DLD1 (cell line): Measurements from ENCODE around the gene TRIM15.
"Not testable (repeated sequence)": the region's sequence is repeated elsewhere in the genome, so short reads cannot be mapped to it uniquely, and the experiment has no call there.

ENCODE experiments used
- in situ Hi-C: cut with HindIII; loops from 2 replicates; pipeline ENCODE4 v1.10.0; 2017; ENCODE audit warnings: low sequenced_read_pairs

Gene TRIM15

DNA sequence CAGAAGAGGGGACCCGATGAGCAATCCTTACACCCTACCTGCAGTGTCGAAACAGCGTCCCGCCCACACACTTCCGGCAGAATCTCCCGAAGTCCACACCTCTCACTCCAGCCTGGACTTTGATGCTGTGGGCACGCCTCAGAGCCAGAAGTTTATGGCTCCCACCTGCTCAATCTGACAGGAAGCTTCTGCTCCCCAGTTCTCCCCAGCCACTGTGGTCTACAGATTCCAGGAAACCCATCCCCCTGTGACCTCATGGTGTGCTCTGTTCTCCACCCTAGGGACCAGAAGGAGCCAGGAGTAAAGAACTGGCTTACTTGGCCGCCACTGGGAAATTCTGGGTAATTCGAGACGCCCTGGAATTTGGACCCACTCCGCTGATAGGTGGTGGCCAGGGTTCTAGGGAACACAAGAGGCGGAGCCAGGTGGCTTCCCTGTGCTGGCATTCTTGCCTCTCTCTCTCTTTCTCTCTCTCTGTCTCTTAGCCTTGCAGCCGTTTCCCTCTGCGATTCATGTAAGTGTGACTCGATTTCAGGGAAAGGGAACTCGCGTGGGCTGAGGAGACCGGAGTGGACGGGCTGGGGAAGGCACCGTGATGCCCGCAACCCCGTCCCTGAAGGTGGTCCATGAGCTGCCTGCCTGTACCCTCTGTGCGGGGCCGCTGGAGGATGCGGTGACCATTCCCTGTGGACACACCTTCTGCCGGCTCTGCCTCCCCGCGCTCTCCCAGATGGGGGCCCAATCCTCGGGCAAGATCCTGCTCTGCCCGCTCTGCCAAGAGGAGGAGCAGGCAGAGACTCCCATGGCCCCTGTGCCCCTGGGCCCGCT, at the start of gene TRIM15:
Gene TRIM15 (plus strand): TSS at position 457 of the 828 bp plus-strand sequence. CDS start 139 bp downstream, at position 596.
- in situ Hi-C loops, result no loop called here

DNA sequence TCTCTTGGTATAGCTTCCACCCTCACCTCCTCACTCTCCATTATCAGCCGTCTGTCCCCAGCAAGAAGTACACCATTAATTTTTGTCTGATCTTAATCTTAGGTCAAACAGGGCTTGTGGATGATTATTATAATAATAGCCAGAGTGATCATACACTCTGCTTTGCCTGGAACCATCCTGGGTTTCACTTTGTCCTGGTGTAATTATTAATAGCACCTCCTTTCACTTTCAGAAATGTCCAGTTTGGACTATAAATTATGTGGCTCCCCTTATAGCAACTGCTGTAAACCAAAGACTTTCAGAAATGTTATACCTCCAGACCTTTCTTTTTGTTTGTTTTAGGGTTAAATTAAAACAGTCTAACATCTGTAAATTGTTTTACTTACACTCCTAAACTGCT, 49.5 kb upstream of the TRIM15 start:
- in situ Hi-C loops, result no loop called here

DNA sequence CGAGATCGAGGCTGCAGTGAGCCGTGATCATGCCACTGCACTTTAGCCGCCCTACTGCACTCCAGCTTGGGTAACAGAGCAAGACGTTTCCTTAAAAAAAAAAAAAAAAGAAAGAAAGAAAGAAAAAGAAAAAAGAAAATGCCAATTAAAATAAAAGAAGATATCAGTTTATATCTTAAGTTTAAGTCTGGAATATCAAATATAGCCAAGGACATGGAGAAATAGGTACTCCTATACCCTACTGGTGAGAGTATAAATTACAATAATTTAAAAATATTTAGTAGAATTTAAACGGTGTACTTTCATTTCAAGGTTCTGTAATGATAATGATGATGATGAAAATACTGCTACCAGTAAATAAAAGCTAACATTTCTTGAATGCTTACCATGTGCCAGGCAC, 46.6 kb upstream of the TRIM15 start:
- in situ Hi-C loops, result no loop called here

DNA sequence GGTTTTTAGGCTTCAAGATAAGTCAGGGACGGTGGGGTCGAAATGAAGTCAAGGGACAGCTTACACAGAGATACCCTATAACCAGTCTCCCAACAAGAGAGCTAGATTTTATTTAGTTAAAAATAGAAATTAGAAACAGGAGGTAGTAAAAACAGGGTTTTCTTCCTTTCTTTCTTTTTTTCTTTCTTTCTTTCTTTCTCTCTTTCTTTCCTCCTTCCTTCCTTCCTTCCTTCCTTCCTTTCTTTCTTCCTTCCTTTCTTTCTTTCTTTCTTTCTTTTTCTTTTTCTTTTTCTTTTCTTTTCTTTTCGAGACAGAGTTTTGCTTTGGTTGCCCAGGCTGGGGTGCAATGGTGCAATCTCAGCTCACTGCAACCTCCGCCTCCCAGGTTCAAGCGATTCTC, 44.7 kb upstream of the TRIM15 start:
- in situ Hi-C loops, result not testable (repeated sequence)

DNA sequence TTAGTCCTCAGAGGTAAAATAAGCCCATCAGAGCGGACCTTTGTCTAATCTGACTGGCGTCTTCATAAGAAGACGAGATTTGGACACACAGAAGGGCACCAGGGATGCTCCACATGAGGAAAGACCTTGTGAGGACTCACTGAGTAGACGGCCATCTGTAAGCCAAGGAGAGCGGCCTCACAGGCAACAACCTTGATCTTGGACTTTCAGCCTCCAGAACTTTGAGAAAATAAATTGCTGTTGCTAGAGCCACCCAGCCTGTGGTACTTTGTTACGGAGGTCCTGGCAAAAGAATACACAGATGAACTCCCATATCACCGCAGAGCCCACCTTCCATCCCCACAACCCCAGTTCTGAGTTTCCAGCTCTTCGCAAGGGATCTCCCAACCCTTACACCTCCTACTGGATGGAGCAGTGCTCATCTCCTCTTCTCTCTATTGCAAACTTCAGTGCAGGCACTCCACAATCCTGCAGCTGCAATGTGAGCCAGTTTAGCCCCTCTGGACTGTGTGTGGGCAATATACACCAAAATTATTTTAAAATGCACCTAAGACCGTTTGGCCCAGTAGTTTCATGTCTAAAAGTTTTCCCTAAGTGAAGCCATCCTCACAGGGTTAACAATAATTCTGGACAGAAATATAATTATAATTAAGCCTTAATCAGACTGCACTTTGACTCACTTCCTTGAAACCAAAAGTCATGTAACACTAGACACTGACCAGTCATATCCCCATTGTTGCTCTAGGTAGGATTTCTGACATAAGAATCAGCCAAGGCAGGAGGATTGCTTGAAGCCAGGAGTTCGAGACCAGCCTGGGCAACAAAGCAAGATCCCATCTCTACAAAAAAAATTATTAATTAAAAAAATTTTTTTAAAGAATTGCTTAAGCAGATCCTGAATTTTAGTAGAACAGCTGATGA, 41.6 kb upstream of the TRIM15 start:
- in situ Hi-C loops, result no loop called here

DNA sequence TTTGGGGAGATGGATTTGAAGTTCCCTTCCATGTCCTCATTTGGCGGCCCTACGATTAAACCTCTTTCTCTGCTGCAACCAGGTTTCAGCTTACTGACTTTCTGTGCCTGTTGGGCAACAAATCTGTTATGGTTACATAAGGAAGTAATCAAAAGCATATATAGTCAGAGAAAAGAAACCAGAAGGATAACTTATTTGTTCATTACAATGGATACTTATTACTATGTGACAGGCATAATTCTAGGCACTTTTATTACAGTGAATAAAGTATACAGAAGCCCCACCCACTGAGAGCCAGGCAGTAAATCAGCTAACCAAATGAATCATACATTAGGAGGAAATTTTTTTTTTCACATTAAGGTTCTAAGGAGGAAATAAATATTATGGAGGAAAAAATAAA, 40.8 kb upstream of the TRIM15 start:
- in situ Hi-C loops, result no loop called here

DNA sequence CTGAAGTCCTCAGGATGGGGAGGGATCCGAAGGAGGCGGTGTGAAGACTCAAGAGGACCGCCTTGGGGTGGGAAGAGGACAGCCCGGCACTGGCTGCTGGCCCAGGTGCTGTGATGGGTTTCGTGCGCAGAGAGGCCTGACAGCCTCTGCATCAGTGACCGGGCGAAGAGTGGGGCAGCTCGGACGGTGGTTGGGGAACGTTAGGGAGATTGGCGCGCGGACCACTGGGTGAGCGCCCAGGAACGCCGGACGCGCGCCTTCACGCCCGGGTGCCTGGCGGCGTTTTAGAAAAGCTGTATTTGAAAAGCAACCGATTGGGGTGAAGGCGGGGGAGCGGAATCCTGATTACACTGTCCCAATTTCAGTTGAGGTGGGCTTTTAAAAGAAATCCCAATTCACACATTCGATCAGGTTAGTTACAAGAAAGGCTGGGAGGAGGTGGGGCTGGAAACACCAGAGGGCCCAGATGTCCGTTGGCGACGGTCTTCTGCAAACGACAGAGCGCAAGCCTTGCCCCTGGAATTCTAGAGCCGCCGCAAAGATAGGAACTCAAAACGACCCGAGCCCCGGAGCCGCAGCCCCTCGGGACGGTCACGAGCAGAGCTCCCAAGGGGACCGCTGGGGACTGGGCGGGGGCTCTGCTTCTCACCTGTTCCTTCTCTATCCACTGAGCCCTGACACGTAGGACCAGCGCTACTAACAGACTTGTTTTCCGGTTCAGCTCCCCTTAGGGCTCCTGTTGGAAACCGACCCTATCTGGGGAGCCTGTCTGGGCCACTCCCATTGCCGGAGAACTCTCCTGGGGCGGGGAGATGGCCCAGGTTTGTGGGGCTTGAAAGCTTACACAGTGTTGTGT, 35.9 kb upstream of the TRIM15 start:
- in situ Hi-C loops, result no loop called here

DNA sequence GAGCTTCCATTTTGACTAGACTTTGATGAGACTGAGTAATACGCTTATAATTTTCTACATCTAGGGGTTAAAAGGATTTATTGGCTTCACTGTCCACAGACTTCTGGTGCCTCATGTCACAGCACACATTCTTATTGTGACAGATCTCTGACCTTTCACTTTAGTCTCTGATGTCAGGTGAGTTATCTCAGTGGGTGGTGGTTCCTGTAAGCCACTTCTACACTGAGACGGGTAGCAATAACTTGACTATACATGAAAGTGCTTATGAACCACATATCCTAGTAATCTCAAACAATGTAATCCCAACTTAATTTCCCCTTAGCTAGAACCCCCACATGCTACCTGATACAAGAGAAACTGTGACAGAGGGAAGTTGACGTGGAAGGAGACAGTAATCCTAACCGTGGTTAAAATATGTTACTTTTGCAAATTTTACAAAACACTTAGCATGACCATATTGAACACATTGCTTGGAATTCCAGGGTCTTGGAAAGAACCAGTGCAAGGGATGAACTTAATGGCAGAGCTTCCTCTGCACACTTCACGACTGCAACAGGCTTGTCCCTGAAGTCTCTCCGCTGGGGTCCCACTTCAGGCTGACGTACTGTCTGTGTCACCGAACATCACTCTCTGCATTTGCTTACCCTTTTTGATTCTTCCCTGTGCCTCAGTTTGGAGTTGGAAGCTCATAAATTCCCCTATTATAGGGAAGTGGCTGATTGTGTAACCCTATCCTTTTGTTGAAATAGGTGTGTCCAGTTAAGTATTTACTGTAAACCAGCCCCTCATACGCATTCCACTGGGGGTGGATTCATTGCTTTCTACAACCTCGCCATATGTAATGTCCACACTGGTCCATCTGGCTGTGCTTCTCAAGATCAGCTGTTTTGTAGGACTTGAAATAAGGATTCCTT, 33.8 kb upstream of the TRIM15 start:
- in situ Hi-C loops, result no loop called here

DNA sequence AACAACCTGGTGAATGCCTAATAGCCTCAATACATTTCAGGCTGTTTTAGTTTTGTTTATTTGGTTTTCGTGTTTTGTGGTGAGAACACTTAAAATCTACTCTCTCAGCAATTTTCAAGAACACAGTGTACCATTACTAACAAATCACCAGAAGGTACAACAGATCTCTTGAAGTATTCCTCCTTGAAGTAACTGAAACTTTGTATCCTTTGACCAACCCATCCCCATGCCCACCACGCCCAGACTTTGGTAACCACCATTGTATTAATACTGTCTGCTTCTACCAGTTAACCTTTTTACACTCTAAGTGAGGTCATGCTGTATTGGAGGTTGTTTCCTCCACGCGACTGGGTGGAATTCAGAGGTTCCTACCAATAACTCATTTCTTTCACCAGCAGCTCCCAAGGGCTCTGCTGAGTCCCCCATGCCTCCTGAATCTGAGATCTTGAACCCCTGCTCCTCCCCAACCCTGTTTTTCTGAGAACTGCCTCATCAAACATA, 33.1 kb upstream of the TRIM15 start:
- in situ Hi-C loops, result no loop called here

DNA sequence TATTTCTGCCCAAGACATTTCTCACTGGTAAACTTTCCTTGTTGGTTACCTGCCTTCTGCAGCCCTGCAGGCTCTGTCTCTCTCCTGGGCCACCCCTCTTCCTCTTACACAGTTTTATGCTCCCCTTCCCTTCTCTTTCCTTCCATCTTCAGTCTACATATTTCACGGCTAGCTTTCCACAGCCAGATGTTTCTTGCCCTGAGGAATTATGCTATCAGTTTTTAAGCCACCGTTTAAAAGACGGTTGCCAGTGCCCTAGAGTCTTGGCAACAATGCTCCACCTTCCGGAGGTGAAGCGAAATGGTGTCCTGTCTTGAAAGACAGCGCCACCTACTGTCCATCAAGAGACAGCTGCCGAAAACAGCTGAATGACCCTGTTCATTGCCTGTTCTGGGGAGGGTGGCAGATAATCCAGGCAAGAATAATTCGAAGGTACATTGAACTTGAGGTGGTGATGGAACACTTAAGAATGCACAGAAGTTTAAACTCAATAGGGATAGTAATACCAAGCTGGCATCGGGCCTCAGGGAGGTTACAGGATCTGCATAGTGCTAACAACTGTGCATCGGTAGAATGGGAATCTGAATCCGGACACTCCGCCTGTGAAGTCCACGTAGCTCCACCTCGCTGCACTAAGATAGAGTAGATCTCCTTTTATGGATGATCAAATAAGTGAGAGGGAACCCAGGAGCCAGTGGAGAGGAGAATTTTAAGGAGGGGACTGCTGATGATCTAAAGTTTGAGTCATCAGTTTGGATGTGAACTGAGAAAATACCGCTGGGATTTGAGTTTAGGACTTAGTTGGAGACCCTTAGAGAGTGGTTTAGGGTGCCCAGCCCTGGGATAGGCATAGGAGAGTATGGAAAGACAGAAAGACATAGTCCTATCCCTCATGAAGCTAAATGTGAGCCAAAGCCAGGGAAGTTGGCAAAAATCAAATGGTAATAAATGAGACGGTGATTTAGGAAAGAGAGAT, 32.2 kb upstream of the TRIM15 start:
- in situ Hi-C loops, result no loop called here

DNA sequence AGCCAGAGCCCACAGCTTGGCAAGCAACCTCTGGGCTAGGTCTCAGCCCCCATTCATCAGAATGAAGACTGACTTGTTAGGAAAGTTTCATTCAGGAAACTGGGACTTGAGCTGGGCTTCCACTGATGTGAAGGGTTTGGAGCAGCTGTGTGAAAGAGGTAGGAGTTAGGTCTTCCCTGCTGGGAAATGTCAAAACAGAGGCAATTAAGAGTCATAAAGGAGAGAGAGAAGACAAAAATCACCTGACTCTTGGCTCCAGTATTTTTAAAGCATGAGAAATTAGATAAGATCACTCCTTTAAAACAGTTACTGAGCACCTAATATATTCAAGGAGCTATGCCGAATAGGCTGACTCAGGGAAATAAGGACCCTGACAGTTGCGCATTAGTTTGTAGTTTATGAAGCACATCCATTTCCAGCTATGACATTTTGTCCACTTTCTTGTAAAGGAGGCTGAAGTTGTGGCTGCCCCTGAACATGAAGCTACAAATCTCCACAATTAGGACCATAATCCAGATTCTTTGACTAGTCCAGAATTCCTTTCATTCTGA, 31.3 kb upstream of the TRIM15 start:
- in situ Hi-C loops, result no loop called here

DNA sequence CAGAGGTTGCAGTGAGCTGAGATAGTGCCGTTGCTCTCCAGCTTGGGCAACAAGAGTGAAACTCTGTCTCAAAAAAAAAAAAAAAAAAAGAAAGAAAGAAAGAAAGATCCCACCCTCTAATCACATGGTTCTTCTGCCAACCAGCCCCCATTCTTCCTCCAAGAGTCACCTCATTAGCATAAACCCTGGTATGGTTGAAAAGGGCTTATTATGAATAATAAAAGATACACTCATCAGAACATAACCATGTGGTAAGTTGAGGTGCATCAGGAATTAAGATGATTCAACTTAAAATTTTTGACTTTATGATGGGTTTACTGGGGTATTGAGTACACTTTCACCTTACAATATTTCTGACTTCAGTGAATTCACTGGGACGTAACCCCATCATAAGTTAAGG, 28.2 kb upstream of the TRIM15 start:
- in situ Hi-C loops, result no loop called here

DNA sequence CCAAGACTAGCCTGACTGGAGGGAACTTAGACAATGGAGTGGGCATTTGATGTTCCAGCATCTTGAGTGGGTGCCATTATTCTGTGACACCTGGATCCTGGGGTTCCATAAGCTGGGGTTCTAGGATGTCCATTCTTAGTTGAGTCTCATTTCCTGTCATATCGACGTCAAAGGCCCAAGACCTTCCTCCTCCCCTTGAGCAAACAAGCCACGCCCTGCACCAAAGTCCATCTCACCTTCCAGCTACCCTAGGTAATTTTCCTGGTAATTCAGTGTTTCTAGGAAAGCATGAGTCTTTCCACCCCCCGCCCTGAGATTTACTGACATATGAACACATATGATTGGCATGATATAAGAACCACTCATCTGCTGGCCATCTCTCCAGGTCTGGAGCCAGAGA, 27.6 kb upstream of the TRIM15 start, which contains the start of gene TRIM40:
Gene TRIM40 (plus strand): TSS at position 384 of the 400 bp plus-strand sequence. CDS start 897 bp downstream, outside the sequence.
- in situ Hi-C loops, result no loop called here

DNA sequence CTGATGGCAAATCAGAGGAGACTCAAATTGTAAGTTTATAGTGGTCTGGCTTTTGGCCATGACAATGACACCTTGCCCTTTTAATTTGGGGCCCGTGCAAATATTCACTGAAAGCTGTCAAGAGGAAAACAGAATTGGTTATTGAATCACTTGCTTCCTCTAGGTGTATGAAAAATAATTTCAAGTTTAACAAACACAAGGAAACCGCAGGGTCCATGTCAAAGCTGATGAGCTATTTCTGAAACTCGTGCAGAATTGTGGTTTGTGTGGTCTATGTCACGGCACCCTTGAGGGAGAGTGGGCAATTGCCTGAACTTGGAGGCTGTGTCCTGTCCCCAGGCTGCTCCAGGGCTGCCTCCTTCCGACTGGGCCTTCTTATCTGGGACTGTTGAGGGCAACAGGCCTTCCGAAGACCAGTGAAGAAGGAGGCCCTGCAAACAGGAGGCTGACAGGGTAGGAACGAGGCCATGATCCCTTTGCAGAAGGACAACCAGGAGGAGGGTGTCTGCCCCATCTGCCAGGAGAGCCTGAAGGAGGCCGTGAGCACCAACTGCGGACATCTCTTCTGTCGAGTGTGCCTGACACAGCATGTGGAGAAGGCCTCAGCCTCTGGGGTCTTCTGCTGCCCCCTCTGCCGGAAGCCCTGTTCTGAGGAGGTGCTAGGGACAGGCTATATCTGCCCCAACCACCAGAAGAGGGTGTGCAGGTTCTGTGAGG, 26.6 kb upstream of the TRIM15 start:
- in situ Hi-C loops, result no loop called here

DNA sequence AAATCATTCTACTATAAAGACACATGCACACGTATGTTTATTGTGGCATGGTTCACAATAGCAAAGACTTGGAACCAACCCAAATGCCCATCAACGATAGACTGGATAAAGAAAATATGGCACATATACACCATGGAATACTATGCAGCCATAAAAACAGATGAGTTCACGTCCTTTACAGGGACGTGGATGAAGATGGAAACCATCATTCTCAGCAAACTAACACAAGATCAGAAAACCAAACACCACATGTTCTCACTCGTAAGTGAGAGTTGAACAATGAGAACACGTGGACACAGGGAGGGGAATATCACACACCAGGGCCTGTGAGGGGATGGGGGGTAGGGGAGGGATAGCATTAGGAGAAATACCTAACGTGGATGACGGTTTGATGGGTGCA, 23.1 kb upstream of the TRIM15 start:
- in situ Hi-C loops, result not testable (repeated sequence)

DNA sequence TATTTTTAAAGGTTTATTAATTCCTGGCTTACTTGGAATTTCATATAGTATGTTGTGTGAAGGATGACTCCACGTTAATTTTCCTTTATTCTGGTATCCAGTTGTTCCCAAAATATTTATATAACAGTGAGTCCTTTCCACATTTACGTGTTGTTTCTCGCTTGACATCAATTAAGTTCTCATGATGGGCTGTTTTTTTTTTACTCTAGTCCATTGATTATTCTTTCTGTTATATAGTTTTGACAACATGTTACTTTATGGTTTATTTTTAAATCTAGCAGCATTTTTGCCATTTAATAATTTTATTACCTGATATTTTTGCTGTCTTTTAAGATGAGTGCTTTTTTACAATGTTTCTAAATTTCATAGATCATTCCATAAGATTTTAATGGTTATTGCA, 20.7 kb upstream of the TRIM15 start:
- in situ Hi-C loops, result no loop called here

DNA sequence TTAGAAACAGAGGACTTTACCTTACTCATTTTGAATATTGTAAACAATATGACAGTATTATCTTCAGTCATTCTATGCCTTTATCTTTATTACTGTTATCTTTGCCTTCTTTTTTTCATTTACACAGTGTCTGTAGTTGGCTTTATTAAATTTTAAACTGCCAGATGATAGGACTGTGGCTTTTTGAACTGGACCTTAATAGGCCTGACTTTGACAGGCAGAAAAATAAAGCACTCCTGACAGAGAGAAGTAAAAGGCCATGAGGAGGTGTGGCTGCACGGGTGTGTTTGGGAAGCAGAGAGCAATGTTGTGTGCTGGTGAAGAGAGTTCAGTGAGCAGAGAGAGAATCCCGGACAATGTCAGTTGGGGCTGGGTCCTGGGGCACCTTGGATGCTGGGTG, 19.6 kb upstream of the TRIM15 start:
- in situ Hi-C loops, result no loop called here

DNA sequence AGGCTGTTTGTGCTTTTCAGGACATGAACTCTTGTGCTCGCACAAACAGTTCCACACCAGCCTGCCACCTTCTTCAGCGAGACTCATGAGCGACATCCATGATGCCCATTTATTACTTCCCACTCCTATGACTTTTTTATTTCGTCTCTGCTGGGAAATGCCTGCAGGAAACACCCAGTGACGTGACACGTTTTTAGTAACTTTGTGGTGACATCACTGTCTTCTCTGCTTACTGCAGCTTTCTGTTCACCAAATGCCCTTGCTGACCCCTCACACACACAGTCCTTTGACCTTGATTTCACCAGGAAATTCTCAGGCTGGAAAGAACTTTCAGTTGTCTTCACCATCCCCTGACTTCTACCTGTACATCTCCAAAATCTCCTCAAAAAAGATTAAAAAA, 18.5 kb upstream of the TRIM15 start:
- in situ Hi-C loops, result no loop called here
